Trophoblast cell (in vitro differentiated cells and primary cell): ENCODE results near the gene STIM1.

Source experiments
- DNase-seq, 2 donors: peaks; one replicate each; pipeline ENCODE4 v3.0.0-alpha.2; 2016
- H2AFZ ChIP-seq: 2 replicates; pipeline ENCODE4 v1.6.1; 2013; ENCODE audit warnings: low read length, moderate library complexity, mild to moderate bottlenecking; ENCODE audit not compliant: insufficient read depth, poor library complexity
- H2AK5ac ChIP-seq: 2 replicates; pipeline ENCODE4 v1.6.1; 2013; ENCODE audit warnings: mild to moderate bottlenecking, low read length
- H2BK120ac ChIP-seq: 2 replicates; pipeline ENCODE4 v1.6.1; 2013; ENCODE audit warnings: low read length, mild to moderate bottlenecking, moderate library complexity; ENCODE audit not compliant: insufficient read depth, poor library complexity
- H2BK12ac ChIP-seq: 2 replicates; pipeline ENCODE4 v1.6.1; 2013; ENCODE audit warnings: mild to moderate bottlenecking, low read length, moderate library complexity
- H2BK5ac ChIP-seq: 2 replicates; pipeline ENCODE4 v1.6.1; 2013; ENCODE audit warnings: low read length, low read depth, moderate library complexity, mild to moderate bottlenecking; ENCODE audit not compliant: poor library complexity
- H3K14ac ChIP-seq: 2 replicates; pipeline ENCODE4 v1.6.1; 2013; ENCODE audit warnings: mild to moderate bottlenecking, low read length
- H3K18ac ChIP-seq: 2 replicates; pipeline ENCODE4 v1.6.1; 2013; ENCODE audit warnings: mild to moderate bottlenecking, low read length
- H3K23ac ChIP-seq: 2 replicates; pipeline ENCODE4 v1.6.1; 2013; ENCODE audit warnings: low read length
- H3K27ac ChIP-seq: 2 replicates; pipeline ENCODE4 v1.5.1; 2013; ENCODE audit warnings: low read depth, mild to moderate bottlenecking, inconsistent platforms, low read length, moderate library complexity
- H3K27me3 ChIP-seq: 2 replicates; pipeline ENCODE4 v1.6.1; 2013; ENCODE audit warnings: inconsistent platforms, mild to moderate bottlenecking, low read length, moderate library complexity; ENCODE audit not compliant: insufficient read depth
- H3K36me3 ChIP-seq, 2 experiments: 1 replicate in 1 of 2; 2 replicates in 1 of 2; pipeline ENCODE4 v1.6.1; 2013; ENCODE audit warnings: low read length in 2 of 2, mild to moderate bottlenecking in 2 of 2, moderate library complexity in 1 of 2; ENCODE audit not compliant: insufficient read depth in 2 of 2, control insufficient read depth in 1 of 2
- H3K4ac ChIP-seq: 2 replicates; pipeline ENCODE4 v1.6.1; 2013; ENCODE audit warnings: low read depth, mild to moderate bottlenecking, low read length, moderate library complexity
- H3K4me1 ChIP-seq, 2 experiments: 1 replicate in 1 of 2; 2 replicates in 1 of 2; pipeline ENCODE4 v1.6.1; 2013; ENCODE audit warnings: low read length in 2 of 2, mild to moderate bottlenecking in 2 of 2, moderate library complexity in 1 of 2; ENCODE audit not compliant: insufficient read depth in 2 of 2, control insufficient read depth in 1 of 2
- H3K4me2 ChIP-seq: 2 replicates; pipeline ENCODE4 v1.6.1; 2013; ENCODE audit warnings: inconsistent platforms, mild to moderate bottlenecking, low read length, moderate library complexity
- H3K4me3 ChIP-seq: 2 replicates; pipeline ENCODE4 v1.5.1; 2013; ENCODE audit warnings: mild to moderate bottlenecking, low read depth, low read length, inconsistent platforms
- H3K79me1 ChIP-seq: one replicate; pipeline ENCODE4 v1.6.1; 2013; ENCODE audit warnings: low read length
- H3K79me2 ChIP-seq: 2 replicates; pipeline ENCODE4 v1.6.1; 2013; ENCODE audit warnings: low read length, mild to moderate bottlenecking; ENCODE audit not compliant: control insufficient read depth, insufficient read depth, poor library complexity
- H3K9ac ChIP-seq: 2 replicates; pipeline ENCODE4 v1.6.1; 2013; ENCODE audit warnings: mild to moderate bottlenecking, low read length
- H3K9me3 ChIP-seq: 2 replicates; pipeline ENCODE4 v1.6.1; 2013; ENCODE audit warnings: low read depth, mild to moderate bottlenecking, control low read depth, inconsistent platforms, low read length; ENCODE audit not compliant: insufficient read depth
- H4K12ac ChIP-seq: 2 replicates; pipeline ENCODE4 v1.6.1; 2013; ENCODE audit warnings: low read depth, mild to moderate bottlenecking, low read length, moderate library complexity
- H4K8ac ChIP-seq: 2 replicates; pipeline ENCODE4 v1.6.1; 2013; ENCODE audit warnings: low read depth, mild to moderate bottlenecking, low read length, moderate library complexity
- H4K91ac ChIP-seq: one replicate; pipeline ENCODE4 v1.6.1; 2013; ENCODE audit warnings: low read depth, mild to moderate bottlenecking, low read length, moderate library complexity
- WGBS: extraction: QIAGEN DNeasy Blood & Tissue Kit; methylation state at CpG from one replicate; pipeline ENCODE4 v1.1.7; 2013; ENCODE audit warnings: missing lambda C conversion rate; ENCODE audit not compliant: insufficient read length, insufficient coverage; ENCODE audit errors: extremely low coverage; 5-methylcytosine and 5-hydroxymethylcytosine counted together

Gene STIM1

GRCh38 chr11:3830730-3831129 is 24.7 kb upstream of the STIM1 start:
- no peak overlapping the region for H2BK120ac ChIP-seq

GRCh38 chr11:3831378-3832239 is 23.9 kb upstream of the STIM1 start:
- Histone ChIP-seq H3K18ac (no peak overlapping the region), H4K12ac (no peak overlapping the region), H3K23ac (no peak overlapping the region), H3K27me3 (no peaks in the 10 kb centered on the region), H3K79me1 (no peaks in the 10 kb centered on the region), H4K91ac (no peak overlapping the region), H2BK12ac (no peak overlapping the region), H2BK120ac (no peak overlapping the region), H2AFZ (no peak overlapping the region), H2BK5ac (no peak overlapping the region), H3K9ac (no peak overlapping the region), H3K4me2 (no peak overlapping the region), H4K8ac (no peak overlapping the region), H3K9me3 (no peaks in the 10 kb centered on the region), H3K14ac (no peak overlapping the region), H3K4me1 (peaks cover 0 to 9% of the 10 kb centered on the region in 2 experiments), H3K4ac (peak overlapping the region; percentile 4), H3K4me3 (no peak overlapping the region), H3K27ac (no peak overlapping the region), H3K79me2 (peaks cover 2% of the 10 kb centered on the region), H2AK5ac (no peak overlapping the region), H3K36me3 (peaks cover 22 to 31% of the 10 kb centered on the region in 2 experiments)
- no peak for DNase-seq
- WGBS, result no CpG with 5 or more reads among the region's 13 CpGs

More at GRCh38 chr11:3830730-3831129, 24.7 kb upstream of the STIM1 start:
- Histone ChIP-seq H3K4me1 (peaks cover 0 to 9% of the 10 kb centered on the region in 2 experiments), H3K18ac (no peak overlapping the region), H2AFZ (no peak overlapping the region), H4K12ac (no peak overlapping the region), H2BK5ac (no peak overlapping the region), H3K9ac (no peak overlapping the region), H3K14ac (no peak overlapping the region), H3K79me1 (no peaks in the 10 kb centered on the region), H4K8ac (no peak overlapping the region), H3K27me3 (no peaks in the 10 kb centered on the region), H3K23ac (no peak overlapping the region), H3K36me3 (peaks cover 27 to 38% of the 10 kb centered on the region in 2 experiments), H2BK12ac (no peak overlapping the region), H3K4me3 (no peak overlapping the region), H3K27ac (no peak overlapping the region), H3K4ac (no peak overlapping the region), H3K79me2 (peaks cover 2% of the 10 kb centered on the region), H3K9me3 (no peaks in the 10 kb centered on the region), H3K4me2 (no peak overlapping the region), H4K91ac (no peak overlapping the region), H2AK5ac (no peak overlapping the region)
- no CpG with 5 or more reads among the region's 1 CpG for WGBS
- no peak for DNase-seq

- WGBS, result no CpG with 5 or more reads among the region's 2 CpGs
- no peaks in the 10 kb centered on the region for H3K27me3 ChIP-seq
- no peak overlapping the region for H3K9ac ChIP-seq
- H4K91ac ChIP-seq, result no peak overlapping the region
- H3K79me2 ChIP-seq, result peaks cover 4% of the 10 kb centered on the region
- no peak overlapping the region for H3K4me2 ChIP-seq
- no peak overlapping the region for H3K18ac ChIP-seq
- H3K4ac ChIP-seq, result no peak overlapping the region
- no peak overlapping the region for H4K12ac ChIP-seq
- H3K36me3 ChIP-seq, result peaks cover 10 to 18% of the 10 kb centered on the region in 2 experiments
- H3K4me3 ChIP-seq, result no peak overlapping the region
- H3K27ac ChIP-seq, result no peak overlapping the region
- H2BK120ac ChIP-seq, result no peak overlapping the region
- no peak overlapping the region for H2AFZ ChIP-seq
- no peak for DNase-seq
- H2BK12ac ChIP-seq, result no peak overlapping the region
- peaks cover 5 to 15% of the 10 kb centered on the region in 2 experiments for H3K4me1 ChIP-seq
- no peaks in the 10 kb centered on the region for H3K79me1 ChIP-seq
- no peaks in the 10 kb centered on the region for H3K9me3 ChIP-seq
- H3K14ac ChIP-seq, result no peak overlapping the region
- H3K23ac ChIP-seq, result no peak overlapping the region
- no peak overlapping the region for H4K8ac ChIP-seq
- H2BK5ac ChIP-seq, result no peak overlapping the region
- no peak overlapping the region for H2AK5ac ChIP-seq
Observed at GRCh38 chr11:3832816-3833215, 22.6 kb upstream of the STIM1 start.

- no peak overlapping the region for H4K8ac ChIP-seq
- H3K79me1 ChIP-seq, result no peaks in the 10 kb centered on the region
- H2BK12ac ChIP-seq, result no peak overlapping the region
- H3K9ac ChIP-seq, result no peak overlapping the region
- peaks cover 7 to 19% of the 10 kb centered on the region in 2 experiments for H3K4me1 ChIP-seq
- peaks cover 7 to 15% of the 10 kb centered on the region in 2 experiments for H3K36me3 ChIP-seq
- DNase-seq, result no peak
- H3K23ac ChIP-seq, result no peak overlapping the region
- WGBS, result no CpG with 5 or more reads among the region's 2 CpGs
- H3K27me3 ChIP-seq, result no peaks in the 10 kb centered on the region
- H4K12ac ChIP-seq, result no peak overlapping the region
- no peak overlapping the region for H2AK5ac ChIP-seq
- H3K18ac ChIP-seq, result no peak overlapping the region
- H3K4ac ChIP-seq, result no peak overlapping the region
- H2BK120ac ChIP-seq, result no peak overlapping the region
- H3K4me3 ChIP-seq, result no peak overlapping the region
- H4K91ac ChIP-seq, result no peak overlapping the region
- no peaks in the 10 kb centered on the region for H3K9me3 ChIP-seq
- no peak overlapping the region for H3K27ac ChIP-seq
- H3K79me2 ChIP-seq, result peaks cover 4% of the 10 kb centered on the region
- H3K4me2 ChIP-seq, result no peak overlapping the region
- H3K14ac ChIP-seq, result no peak overlapping the region
- H2AFZ ChIP-seq, result no peak overlapping the region
- no peak overlapping the region for H2BK5ac ChIP-seq
Observed at GRCh38 chr11:3833449-3833848, 22.0 kb upstream of the STIM1 start.
